Heart right ventricle (tissue), 16 donors: ENCODE data around the gene PRR30. TPM values are rescaled to one million over a fixed set of nuclear protein-coding genes. Genes with fewer than 3 reads are reported as not detected.
"Not testable (repeated sequence)": the region's sequence is repeated elsewhere in the genome, so short reads cannot be mapped to it uniquely, and the experiment has no call there.

Experiments used
- ATAC-seq, 8 donors: fragments of 200-7000 bp; cut with Tn5 transposase; one replicate each; pipeline ENCODE4 v1.9.1; 2020; ENCODE audit warnings: mild to moderate bottlenecking in 8 of 8, moderate library complexity in 8 of 8, moderate number of reproducible peaks in 1 of 8
- DNase-seq, 2 donors: peaks; one replicate each; pipeline ENCODE4 v3.0.0-alpha.2; 2020
- H3K27ac ChIP-seq, 10 donors: fragments of 200-600 bp; sonication (generic) in 2 of 10; one replicate each; pipeline versions ENCODE4 v1.5.0 to v1.8.0; 2020 to 2022; ENCODE audit warnings: mild to moderate bottlenecking in 3 of 10
- H3K27me3 ChIP-seq, 7 donors: fragments of 200-600 bp; one replicate each; pipeline ENCODE4 v1.8.0; 2021 to 2022; ENCODE audit warnings: mild to moderate bottlenecking in 2 of 7
- H3K36me3 ChIP-seq, 9 donors: fragments of 200-600 bp; sonication (generic) in 1 of 9; one replicate each; pipeline versions ENCODE4 v1.5.0 to v1.8.0; 2020 to 2022; ENCODE audit warnings: mild to moderate bottlenecking in 2 of 9
- H3K4me1 ChIP-seq, 9 donors: fragments of 200-600 bp; sonication (generic) in 1 of 9; one replicate each; pipeline versions ENCODE4 v1.5.0 to v1.8.0; 2020 to 2022; ENCODE audit warnings: mild to moderate bottlenecking in 4 of 9
- H3K4me3 ChIP-seq, 10 donors: fragments of 200-600 bp; sonication (generic) in 2 of 10; one replicate each; pipeline versions ENCODE4 v1.5.0 to v1.8.0; 2020 to 2022; ENCODE audit warnings: mild to moderate bottlenecking in 7 of 10, moderate library complexity in 2 of 10
- H3K9me3 ChIP-seq, 11 donors: fragments of 200-600 bp in 10 of 11; sonication (generic) in 2 of 11; one replicate each; pipeline versions ENCODE4 v1.5.0 to v1.8.0; 2013 to 2022; ENCODE audit warnings: mild to moderate bottlenecking in 2 of 11, control low read depth in 1 of 11, moderate library complexity in 1 of 11
- WGBS, 2 donors: extraction: QIAGEN DNeasy Blood & Tissue Kit; methylation state at CpG; one replicate each; pipeline ENCODE4 v1.1.7; 2013; ENCODE audit warnings: inconsistent platforms in 1 of 2; 5-methylcytosine and 5-hydroxymethylcytosine counted together
- intact Hi-C, 10 donors: fragments of 100-400 bp; cut with DNase I; formaldehyde crosslinking; loops; one replicate each; pipeline versions ENCODE4 v1.11.1 to v1.14.2; 2022
- polyA plus RNA-seq, 2 donors: library from polyadenylated mRNA; stranded (reverse); fragments of 200-250 nt; gene quantifications; one replicate each; pipeline ENCODE4 v1.2.3, GENCODE V29; 2013
- total RNA-seq, 10 donors: library from RNA; stranded (reverse); fragmentation: NEBNext Ultra II Directional in 3 of 10; extraction: Animal tissue kit (Norgen Biotek cat#: 25700) in 3 of 10; gene quantifications; one replicate each; pipeline versions ENCODE4 v1.2.1 to v1.2.4, GENCODE V29; 2021 to 2023
- TF ChIP-seq, protein P1 (sequence below), 9 donors: fragments of 200-600 bp; sonication (generic) in 2 of 9; IDR thresholded peaks; one replicate each; pipeline versions ENCODE4 v1.5.0 to v1.8.0; 2021 to 2022; ENCODE audit warnings: antibody characterized with exemption in 9 of 9, mild to moderate bottlenecking in 5 of 9, moderate library complexity in 1 of 9
- donor health status: Arrhythmogenic right ventricular cardiomyopathy.
- donor health status: ischemic (EF 13 %, LVEDD 7.1; RV severe dilation, severe dysfunction).
- donor health status: healthy with polysubstance abuse.
- donor health status: DM: no; HTN: yes; CAD: no.
- donor health status: DM: no; HTN: no; CAD: no.
- donor health status: ischemic (EF 25% LVEDD 6.9; RV normal size, moderate dysfunction).
- donor health status: ischemic (EF 25% LVEDD 5.7; RV mildly dilated, moderate dysfunction).
- donor health status: healthy.
- donor health status: DM: yes; HTN: yes; CAD: no.
- donor health status: Ischemic cardiomyopathy.
- donor health status: ischemic (EF 35%, LVEDD 5.7; RV mildly dilated, moderate dysfunction).
- donor health status: nonischemic (EF 11% LVEDD 7.7; RV severe dilation, severe dysfunction).
- donor health status: DM: yes; HTN: yes; CAD: no.
- donor health status: PGD.
- donor health status: ischemic (EF 29% LVEDD 5.4; RV normal size, mild dysfunction).
- donor health status: nonischemic (EF 23%, LVEDD 6.1; RV moderate dilation, normal function).

PRR30 gene
- total and polyA plus RNA-seq, 12 donors: not detected

DNA sequence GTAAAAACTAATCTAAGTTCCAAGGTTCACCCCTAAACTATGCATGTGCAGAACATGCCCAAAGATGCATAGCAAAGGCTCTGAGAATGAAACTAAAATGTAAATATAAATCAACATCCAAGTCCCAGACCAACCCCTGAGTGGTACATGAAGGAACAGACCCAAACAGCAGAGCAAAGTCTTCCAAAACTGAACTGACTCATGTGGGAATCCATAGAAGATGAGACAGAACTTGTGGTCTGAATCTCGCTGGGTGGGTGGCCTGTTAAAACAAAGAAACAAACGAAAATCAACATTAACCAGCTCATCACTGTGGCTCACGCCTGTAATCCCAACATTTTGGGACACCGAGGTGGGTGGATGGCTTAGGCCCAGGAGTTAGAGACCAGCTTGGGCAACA is 43.1 kb upstream of the PRR30 start:
- Histone ChIP-seq H3K27ac (no peak overlapping the region), H3K27me3 (peaks cover 0 to 30% (median 22%) of the 10 kb centered on the region in 7 donors), H3K36me3 (no peaks in the 10 kb centered on the region), H3K9me3 (no peaks in the 10 kb centered on the region), H3K4me1 (peaks cover 0 to 26% (median 9%) of the 10 kb centered on the region in 9 donors), H3K4me3 (no peak overlapping the region)
- 66 to 75% methylated on average over 4 of the region's 4 CpGs for WGBS, 2 donors
- intact Hi-C loops: no loop called here
- no peak for ATAC-seq
- DNase-seq: no peak
- TF ChIP-seq, protein P1, sequence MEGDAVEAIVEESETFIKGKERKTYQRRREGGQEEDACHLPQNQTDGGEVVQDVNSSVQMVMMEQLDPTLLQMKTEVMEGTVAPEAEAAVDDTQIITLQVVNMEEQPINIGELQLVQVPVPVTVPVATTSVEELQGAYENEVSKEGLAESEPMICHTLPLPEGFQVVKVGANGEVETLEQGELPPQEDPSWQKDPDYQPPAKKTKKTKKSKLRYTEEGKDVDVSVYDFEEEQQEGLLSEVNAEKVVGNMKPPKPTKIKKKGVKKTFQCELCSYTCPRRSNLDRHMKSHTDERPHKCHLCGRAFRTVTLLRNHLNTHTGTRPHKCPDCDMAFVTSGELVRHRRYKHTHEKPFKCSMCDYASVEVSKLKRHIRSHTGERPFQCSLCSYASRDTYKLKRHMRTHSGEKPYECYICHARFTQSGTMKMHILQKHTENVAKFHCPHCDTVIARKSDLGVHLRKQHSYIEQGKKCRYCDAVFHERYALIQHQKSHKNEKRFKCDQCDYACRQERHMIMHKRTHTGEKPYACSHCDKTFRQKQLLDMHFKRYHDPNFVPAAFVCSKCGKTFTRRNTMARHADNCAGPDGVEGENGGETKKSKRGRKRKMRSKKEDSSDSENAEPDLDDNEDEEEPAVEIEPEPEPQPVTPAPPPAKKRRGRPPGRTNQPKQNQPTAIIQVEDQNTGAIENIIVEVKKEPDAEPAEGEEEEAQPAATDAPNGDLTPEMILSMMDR (IDR thresholded peaks at IDR 0.05): no peak

- peaks cover 0 to 9% (median 0%) of the 10 kb centered on the region in 9 donors for H3K4me1 ChIP-seq
- H3K36me3 ChIP-seq: no peaks in the 10 kb centered on the region
- no peak overlapping the region for H3K4me3 ChIP-seq
- intact Hi-C loops: loop anchor here in 1 of 10 donors (10.0 kb wide), 1 partner anchor 105 kb away; the partner anchor contains the start of gene TRIM54
- no peaks in the 10 kb centered on the region for H3K9me3 ChIP-seq
- 61 to 68% methylated on average over 3 of the region's 3 CpGs for WGBS, 2 donors
- TF ChIP-seq, protein P1 (IDR thresholded peaks at IDR 0.05): no peak
- H3K27ac ChIP-seq: no peak overlapping the region
- DNase-seq (no peak), ATAC-seq (no peak)
- peaks cover 0 to 37% (median 22%) of the 10 kb centered on the region in 7 donors for H3K27me3 ChIP-seq
Measured at GRCh38 chr2:27179344-27180000, 40.3 kb upstream of the PRR30 start.

DNA sequence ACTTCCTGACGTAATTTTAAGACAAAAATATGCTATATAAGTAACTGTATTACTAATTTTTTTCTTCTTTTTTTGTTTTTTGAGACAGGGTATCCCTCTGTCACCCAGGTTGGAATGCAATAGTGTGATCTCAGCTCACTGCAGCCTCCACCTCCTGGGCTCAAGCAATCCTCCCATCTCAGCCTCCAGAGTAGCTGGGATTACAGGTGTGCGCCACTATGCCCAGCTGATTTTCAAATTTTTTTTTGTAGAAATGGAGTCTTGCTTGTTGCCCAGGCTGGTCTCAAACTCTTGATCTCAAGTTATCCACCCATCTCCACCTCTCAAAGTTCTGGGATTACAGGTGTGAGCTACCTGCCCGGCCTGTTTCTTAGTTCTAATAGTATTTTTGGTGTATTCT is 39.3 kb upstream of the PRR30 start:
- no peaks in the 10 kb centered on the region for H3K9me3 ChIP-seq
- no peak overlapping the region for H3K27ac ChIP-seq
- no peaks in the 10 kb centered on the region for H3K36me3 ChIP-seq
- peaks cover 0 to 4% (median 0%) of the 10 kb centered on the region in 9 donors for H3K4me1 ChIP-seq
- no peak for ATAC-seq
- TF ChIP-seq, protein P1 (IDR thresholded peaks at IDR 0.05): no peak
- 86% methylated on average over 3 of the region's 3 CpGs for WGBS, 2 donors
- H3K4me3 ChIP-seq: no peak overlapping the region
- peaks cover 0 to 37% (median 22%) of the 10 kb centered on the region in 7 donors for H3K27me3 ChIP-seq
- intact Hi-C loops: loop anchor here in 1 of 10 donors (10.0 kb wide), 1 partner anchor 106 kb away; the partner anchor contains the start of gene TRIM54
- DNase-seq: no peak

DNA sequence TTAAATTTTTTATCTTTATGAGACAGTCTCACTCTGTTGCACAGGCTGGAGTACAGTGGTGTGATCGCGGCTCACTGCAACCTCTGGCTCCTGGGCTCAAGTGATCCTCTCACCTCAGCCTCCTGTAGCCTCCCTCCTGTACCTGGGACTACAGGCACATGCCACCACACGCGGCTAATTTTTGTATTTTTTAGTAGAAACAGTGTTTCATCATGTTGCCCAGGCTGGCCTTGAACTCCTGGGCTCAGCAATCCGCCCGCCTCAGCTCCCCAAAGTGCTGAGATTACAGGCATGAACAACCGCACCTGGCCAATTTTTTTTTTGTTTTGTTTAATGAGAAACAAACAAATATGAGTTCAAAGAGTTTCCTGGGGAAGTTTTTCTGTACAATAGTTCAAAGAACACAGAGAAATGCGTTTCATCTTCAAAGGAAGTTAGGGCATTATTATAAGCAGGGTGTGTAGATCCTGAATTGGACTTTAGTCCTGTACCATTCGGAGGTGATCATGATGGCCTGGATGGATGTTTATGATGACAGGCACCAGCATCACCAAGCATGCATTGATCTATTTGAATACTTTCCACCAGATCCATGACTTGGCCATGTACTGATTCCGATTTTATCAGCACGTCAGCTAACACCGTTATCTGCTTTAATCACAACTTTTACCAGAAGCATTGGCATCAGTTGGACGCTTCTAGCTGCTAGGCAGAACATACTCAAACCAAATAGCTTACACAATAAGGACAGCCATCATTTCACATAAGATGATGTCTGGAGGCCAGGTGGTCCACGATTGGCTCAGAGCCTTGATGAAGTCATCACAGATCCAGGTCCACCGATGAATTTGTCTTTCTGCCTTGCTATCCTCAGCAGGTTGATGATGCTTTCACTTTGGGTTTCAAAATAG is 38.5 kb upstream of the PRR30 start:
- intact Hi-C loops: loop anchor here in 1 of 10 donors (10.0 kb wide), 1 partner anchor 107 kb away; the partner anchor contains the start of gene TRIM54
- H3K9me3 ChIP-seq: no peaks in the 10 kb centered on the region
- no peak for DNase-seq
- H3K27ac ChIP-seq: no peak overlapping the region
- H3K4me1 ChIP-seq: peaks cover 0 to 4% (median 0%) of the 10 kb centered on the region in 9 donors
- H3K27me3 ChIP-seq: peaks cover 0 to 37% (median 22%) of the 10 kb centered on the region in 7 donors
- no peak overlapping the region for H3K4me3 ChIP-seq
- no peak for ATAC-seq
- H3K36me3 ChIP-seq: no peaks in the 10 kb centered on the region
- TF ChIP-seq, protein P1 (IDR thresholded peaks at IDR 0.05): no peak
- WGBS, 2 donors: 76 to 80% methylated on average over 15 of the region's 15 CpGs

DNA sequence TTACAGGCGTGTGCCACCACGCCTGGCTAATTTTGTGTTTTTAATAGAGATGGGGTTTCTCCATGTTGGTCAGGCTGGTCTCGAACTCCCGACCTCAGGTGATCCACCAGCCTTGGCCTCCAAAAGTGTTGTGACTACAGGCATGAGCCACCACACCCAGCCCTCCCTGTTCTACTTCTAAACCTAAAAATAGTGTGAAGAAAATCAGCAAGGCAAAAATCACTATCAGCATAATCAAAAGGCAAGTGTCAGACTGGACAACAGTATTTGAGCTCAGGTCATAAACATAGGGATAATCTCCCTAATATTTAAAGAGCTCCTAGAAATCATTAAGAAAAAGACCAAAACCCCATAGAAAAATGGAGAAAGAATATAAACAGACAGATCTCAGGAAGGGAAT is 36.6 kb upstream of the PRR30 start:
- H3K27ac ChIP-seq, ATAC-seq, DNase-seq, H3K4me3 ChIP-seq, H3K4me1 ChIP-seq, H3K36me3 ChIP-seq, H3K9me3 ChIP-seq: not testable (repeated sequence)
- peaks cover 0 to 37% (median 17%) of the 10 kb centered on the region in 7 donors for H3K27me3 ChIP-seq
- WGBS, 2 donors: 87 to 91% methylated on average over 4 of the region's 4 CpGs
- intact Hi-C loops: loop anchor here in 1 of 10 donors (10.0 kb wide), 1 partner anchor 109 kb away; the partner anchor contains the start of gene TRIM54
